GM12878 (cell line): ENCODE results near the gene RNF169. TPM values are rescaled to one million over a fixed set of nuclear protein-coding genes. Genes with fewer than 3 reads are reported as not detected.

Experiments
- ATAC-seq: fragments of 200-7000 bp; cut with Tn5 transposase; 3 replicates; pipeline ENCODE4 v1.9.1; 2020; ENCODE audit warnings: mild to moderate bottlenecking, moderate library complexity
- BruUV-seq: library from RNA; stranded (reverse); fragments of 400-500 nt; replicated peaks from 2 replicates; lab custom pipeline; 2021; lab: Mats Ljungman, UMichigan
- CTCF ChIA-PET: fragments of 300-600 bp; sonication (Branson Sonifier 250); formaldehyde crosslinking; extraction: SDS; loops from one replicate; lab custom pipeline; 2021; ENCODE audit warnings: inconsistent platforms; lab: Yijun Ruan, JAX
- POLR2A ChIA-PET: fragments of 350-600 bp; formaldehyde crosslinking; extraction: SDS; loops from one replicate; lab custom pipeline; 2021; ENCODE audit warnings: inconsistent platforms; lab: Charles Lee
- RAD21 ChIA-PET: fragments of 300-600 bp; sonication (Branson Sonifier 250); formaldehyde crosslinking; loops from one replicate; lab custom pipeline; 2023; ENCODE audit warnings: antibody characterized with exemption; ENCODE audit not compliant: unreplicated experiment; lab: Charles Lee
- SMC1A ChIA-PET: fragments of 300-600 bp; sonication (Branson Sonifier 250); formaldehyde crosslinking; loops from one replicate; lab custom pipeline; 2023; ENCODE audit not compliant: unreplicated experiment, uncharacterized antibody; lab: Charles Lee
- DNase-seq: peaks from one replicate; pipeline ENCODE4 v3.0.0-alpha.2; 2011; ENCODE audit warnings: low read depth, low spot score
- FAIRE-seq: peaks from 3 replicates; lab custom pipeline; 2011; peaks lifted over from hg19 to GRCh38; lab: Jason Lieb, UNC
- H2AFZ ChIP-seq: 2 replicates; pipeline ENCODE4 v1.6.0; 2011; ENCODE audit warnings: low read depth, low read length, control low read depth; ENCODE audit not compliant: control insufficient read depth
- H3K27ac ChIP-seq: 2 replicates; pipeline ENCODE4 v1.5.1; 2011; ENCODE audit warnings: control low read depth; ENCODE audit not compliant: control insufficient read depth, insufficient read depth
- H3K27me3 ChIP-seq, 2 experiments: replicated peaks in 1 of 2; 2 replicates each; pipeline versions ENCODE4 v1.6.0 to v1.6.1; 2011; ENCODE audit warnings: low read length in 1 of 2; ENCODE audit not compliant: control insufficient read depth in 2 of 2, insufficient read depth in 2 of 2
- H3K36me3 ChIP-seq, 2 experiments: 2 replicates each; pipeline ENCODE4 v1.5.1; 2011; ENCODE audit warnings: low read length in 1 of 2; ENCODE audit not compliant: control insufficient read depth in 2 of 2, insufficient read depth in 2 of 2
- H3K4me1 ChIP-seq: 2 replicates; pipeline ENCODE4 v1.6.1; 2011; ENCODE audit warnings: mild to moderate bottlenecking, low read length, moderate library complexity, mixed read lengths; ENCODE audit not compliant: control insufficient read depth, insufficient read depth
- H3K4me2 ChIP-seq: 2 replicates; pipeline ENCODE4 v1.6.0; 2011; ENCODE audit warnings: control low read depth; ENCODE audit not compliant: control insufficient read depth, insufficient read depth
- H3K4me3 ChIP-seq: fragments of 200-600 bp; sonication (generic); 2 replicates; pipeline ENCODE4 v1.5.1; 2016
- H3K79me2 ChIP-seq: 2 replicates; pipeline ENCODE4 v1.6.0; 2011; ENCODE audit warnings: low read length; ENCODE audit not compliant: control insufficient read depth, insufficient read depth
- H3K9ac ChIP-seq: 2 replicates; pipeline ENCODE4 v1.8.0; 2011; ENCODE audit warnings: low read length, control low read depth, mixed read lengths; ENCODE audit not compliant: control insufficient read depth, insufficient read depth
- H3K9me3 ChIP-seq: replicated peaks from 3 replicates; pipeline ENCODE4 v1.5.1; 2011; ENCODE audit warnings: mild to moderate bottlenecking, low read length; ENCODE audit not compliant: control insufficient read depth, insufficient read depth
- H4K20me1 ChIP-seq: 2 replicates; pipeline ENCODE4 v1.6.0; 2011; ENCODE audit not compliant: control insufficient read depth, insufficient read depth
- BACH1 ChIP-seq: fragments of 450-650 bp; IDR thresholded peaks from 2 replicates; pipeline ENCODE4 v1.6.1; 2017; ENCODE audit warnings: mild to moderate bottlenecking, borderline replicate concordance
- CBFB ChIP-seq: IDR thresholded peaks from 2 replicates; pipeline ENCODE4 v1.6.1; 2016; ENCODE audit warnings: antibody characterized with exemption, low read depth
- CBX5 ChIP-seq: sonication (generic); IDR thresholded peaks from 2 replicates; pipeline ENCODE4 v1.6.1; 2016; ENCODE audit warnings: low read depth, moderate library complexity, mild to moderate bottlenecking, inconsistent platforms
- MXI1 ChIP-seq: fragments of 150-350 bp; IDR thresholded peaks from 2 replicates; pipeline ENCODE4 v1.6.1; 2011; ENCODE audit warnings: low read depth, mild to moderate bottlenecking, inconsistent platforms, low read length, improper control_type of control experiment
- RAD21 ChIP-seq: IDR thresholded peaks from 2 replicates; pipeline ENCODE4 v1.6.1; 2011; ENCODE audit warnings: mild to moderate bottlenecking, low read depth, low read length, moderate library complexity; ENCODE audit not compliant: insufficient read depth
- TARDBP ChIP-seq: IDR thresholded peaks from 2 replicates; pipeline ENCODE4 v1.6.1; 2016; ENCODE audit warnings: borderline replicate concordance
- WGBS: methylation state at CpG from one replicate; pipeline ENCODE4 v1.1.6; 2016; ENCODE audit warnings: low lambda C conversion rate; ENCODE audit not compliant: insufficient replicate concordance, insufficient coverage; ENCODE audit errors: missing lambda C conversion rate; 5-methylcytosine and 5-hydroxymethylcytosine counted together
- in situ Hi-C: fragments of 300-500 bp; cut with MboI; formaldehyde crosslinking; loops from 9 replicates; pipeline ENCODE4 v1.14.3; 2018; ENCODE audit warnings: mixed read lengths
- intact Hi-C: fragments of 100-400 bp; cut with micrococcal nuclease; formaldehyde crosslinking; loops from one replicate; pipeline ENCODE4 v1.14.2; 2022; ENCODE audit not compliant: unreplicated experiment
- polyA plus RNA-seq, 11 experiments: library from polyadenylated mRNA; depleted of rRNA in 4 of 11; unstranded in 6 of 11; stranded (reverse) in 5 of 11; fragments of >200 nt; fragmentation: Nextera tagmentation in 4 of 11; fragmentation: Illumina TruSeq in 1 of 11; extraction: Ambion mirVana in 4 of 11; extraction: Trizol in 1 of 11; gene quantifications; 1 replicate in 1 of 11; 2 replicates in 10 of 11; pipeline versions ENCODE4 v1.2.1 to v1.2.3, GENCODE V29; 2011 to 2016; ENCODE audit warnings: inconsistent platforms in 2 of 11, missing spikeins in 2 of 11, low read depth in 1 of 11
- total RNA-seq, 4 experiments: library from RNA; depleted of rRNA in 3 of 4; stranded (reverse); fragments of >200 nt in 3 of 4; fragmentation: Illumina TruSeq in 1 of 4; extraction: Trizol in 1 of 4; gene quantifications; 2 replicates each; pipeline versions ENCODE4 v1.2.1 to v1.2.3, GENCODE V29; 2013 to 2021
- TF ChIP-seq, protein P1 (sequence below), 3 experiments: IDR thresholded peaks in 2 of 3; conservative IDR thresholded peaks in 1 of 3; 2 replicates each; pipeline ENCODE4 v1.5.1; 2011; ENCODE audit warnings: low read depth in 3 of 3, low read length in 3 of 3, mild to moderate bottlenecking in 3 of 3, control low read depth in 2 of 3, moderate library complexity in 2 of 3, inconsistent platforms in 1 of 3, mixed read lengths in 1 of 3; ENCODE audit not compliant: control insufficient read depth in 2 of 3, insufficient read depth in 1 of 3; ENCODE audit errors: extremely low read depth in 1 of 3
- TF ChIP-seq, protein P2 (sequence below): IDR thresholded peaks from 2 replicates; pipeline ENCODE4 v1.6.1; 2011; ENCODE audit warnings: low read depth, mild to moderate bottlenecking, low read length, moderate library complexity, borderline replicate concordance; ENCODE audit errors: extremely low read depth

RNF169 gene
- total and polyA plus RNA-seq, 10 of the 15 experiments (the other 5 are each of a cell fraction or from before 2014, with no cell fraction given) = 0.32 to 13.2 (median 6.4) TPM

GRCh38 chr11:74870485-74870884 is 121.8 kb downstream of the RNF169 start:
- no peak overlapping the region for H3K4me3 ChIP-seq
- DNase-seq (no peak), ATAC-seq (peak; percentile 83), FAIRE-seq (peak; percentile 59)
- BruUV-seq = no TSS peak
- no peak overlapping the region for H3K4me2 ChIP-seq
- ChIA-PET SMC1A (no interaction called here), POLR2A (no interaction called here), RAD21 (interaction anchor here (0.9 kb wide), 1 partner anchor 141 kb away, joined by 3 read pairs; no protein-coding TSS in a partner anchor), CTCF (interaction anchor here (1.2 to 8.0 kb wide), 3 partner anchors 131 to 480 kb away, joined by 3 to 48 read pairs (median 4); no protein-coding TSS in a partner anchor)
- no peak overlapping the region for H3K9ac ChIP-seq
- peak; percentile 47 for TF ChIP-seq RAD21
- TF ChIP-seq, protein P1, sequence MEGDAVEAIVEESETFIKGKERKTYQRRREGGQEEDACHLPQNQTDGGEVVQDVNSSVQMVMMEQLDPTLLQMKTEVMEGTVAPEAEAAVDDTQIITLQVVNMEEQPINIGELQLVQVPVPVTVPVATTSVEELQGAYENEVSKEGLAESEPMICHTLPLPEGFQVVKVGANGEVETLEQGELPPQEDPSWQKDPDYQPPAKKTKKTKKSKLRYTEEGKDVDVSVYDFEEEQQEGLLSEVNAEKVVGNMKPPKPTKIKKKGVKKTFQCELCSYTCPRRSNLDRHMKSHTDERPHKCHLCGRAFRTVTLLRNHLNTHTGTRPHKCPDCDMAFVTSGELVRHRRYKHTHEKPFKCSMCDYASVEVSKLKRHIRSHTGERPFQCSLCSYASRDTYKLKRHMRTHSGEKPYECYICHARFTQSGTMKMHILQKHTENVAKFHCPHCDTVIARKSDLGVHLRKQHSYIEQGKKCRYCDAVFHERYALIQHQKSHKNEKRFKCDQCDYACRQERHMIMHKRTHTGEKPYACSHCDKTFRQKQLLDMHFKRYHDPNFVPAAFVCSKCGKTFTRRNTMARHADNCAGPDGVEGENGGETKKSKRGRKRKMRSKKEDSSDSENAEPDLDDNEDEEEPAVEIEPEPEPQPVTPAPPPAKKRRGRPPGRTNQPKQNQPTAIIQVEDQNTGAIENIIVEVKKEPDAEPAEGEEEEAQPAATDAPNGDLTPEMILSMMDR (IDR thresholded peaks at IDR 0.05 in 2 of 3, conservative IDR thresholded peaks at IDR 0.05 in 1 of 3; ENCODE audit: control insufficient read depth in 2 of 3, extremely low read depth in 1 of 3, insufficient read depth in 1 of 3, low read depth in 3 of 3, low read length in 3 of 3) = peak in 2 of 3 experiments; percentile 41 to 48; a peak in 5 of 6 replicates
- TF ChIP-seq CBFB = no peak
- H2AFZ ChIP-seq = no peak overlapping the region
- in situ Hi-C loops = no loop called here
- H3K27ac ChIP-seq = no peak overlapping the region
- no peaks in the 10 kb centered on the region for H3K4me1 ChIP-seq
- intact Hi-C loops = loop anchor here (1.0 kb wide), 1 partner anchor 168 kb away; no protein-coding TSS in a partner anchor
- no peaks in the 10 kb centered on the region for H3K79me2 ChIP-seq
- no peaks in the 10 kb centered on the region for H3K36me3 ChIP-seq
- peaks cover 32% of the 10 kb centered on the region for H3K9me3 ChIP-seq
- WGBS = 83% methylated on average over 1 of the region's 1 CpG
- no peaks in the 10 kb centered on the region for H3K27me3 ChIP-seq
- H4K20me1 ChIP-seq = no peaks in the 10 kb centered on the region

GRCh38 chr11:74871037-74871436 is 122.4 kb downstream of the RNF169 start:
- H3K36me3 ChIP-seq = no peaks in the 10 kb centered on the region
- no peak overlapping the region for H3K27ac ChIP-seq
- H3K9me3 ChIP-seq = peaks cover 27% of the 10 kb centered on the region
- no TSS peak for BruUV-seq
- ChIA-PET SMC1A (interaction anchor here (0.6 kb wide), 1 partner anchor 639 kb away, joined by 3 read pairs; no protein-coding TSS in a partner anchor), CTCF (interaction anchor here (0.8 to 8.0 kb wide), 5 partner anchors 13 to 170 kb away, joined by 3 to 48 read pairs (median 4); no protein-coding TSS in a partner anchor), POLR2A (no interaction called here), RAD21 (interaction anchor here (1.1 kb wide), 1 partner anchor 418 kb away, joined by 3 read pairs; no protein-coding TSS in a partner anchor)
- TF ChIP-seq CBX5 = peak; percentile 99
- TF ChIP-seq, protein P2, sequence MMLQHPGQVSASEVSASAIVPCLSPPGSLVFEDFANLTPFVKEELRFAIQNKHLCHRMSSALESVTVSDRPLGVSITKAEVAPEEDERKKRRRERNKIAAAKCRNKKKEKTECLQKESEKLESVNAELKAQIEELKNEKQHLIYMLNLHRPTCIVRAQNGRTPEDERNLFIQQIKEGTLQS = no peak
- no peak for TF ChIP-seq BACH1
- no peak for TF ChIP-seq MXI1
- no peak for TF ChIP-seq TARDBP
- H3K4me2 ChIP-seq = no peak overlapping the region
- no peaks in the 10 kb centered on the region for H3K27me3 ChIP-seq
- DNase-seq (no peak), ATAC-seq (no peak), FAIRE-seq (no peak)
- intact Hi-C loops (no loop called here), in situ Hi-C loops (no loop called here)
- no peak overlapping the region for H3K4me3 ChIP-seq
- no peaks in the 10 kb centered on the region for H3K79me2 ChIP-seq
- H4K20me1 ChIP-seq = no peaks in the 10 kb centered on the region
- H3K9ac ChIP-seq = no peak overlapping the region
- WGBS = 96% methylated on average over 2 of the region's 2 CpGs
- H2AFZ ChIP-seq = no peak overlapping the region
- H3K4me1 ChIP-seq = no peaks in the 10 kb centered on the region
